CD4-positive, alpha-beta T cell (primary cell): ENCODE measurements around the gene PRLHR. TPM values are rescaled to one million over a fixed set of nuclear protein-coding genes. Genes with fewer than 3 reads are reported as not detected.

Experiments used
- ATAC-seq: fragments of 200-7000 bp; cut with Tn5 transposase; one replicate; pipeline ENCODE4 v1.10.0; 2022; ENCODE audit warnings: mild to moderate bottlenecking; ENCODE audit not compliant: poor library complexity
- CTCF ChIA-PET: fragments of 350-600 bp; sonication (Branson Sonifier 250); formaldehyde crosslinking; loops from one replicate; lab custom pipeline; 2021; ENCODE audit warnings: antibody characterized with exemption, inconsistent platforms; lab: Charles Lee
- POLR2A ChIA-PET: fragments of 350-600 bp; sonication (Branson Sonifier 250); formaldehyde crosslinking; loops from one replicate; lab custom pipeline; 2021; ENCODE audit warnings: antibody characterized with exemption, inconsistent platforms; lab: Charles Lee
- DNase-seq, 14 experiments: peaks; one replicate each; pipeline ENCODE4 v3.0.0-alpha.2; 2013 to 2020; ENCODE audit warnings: mixed read lengths in 2 of 14
- H3K27ac ChIP-seq, 2 donors: one replicate each; pipeline versions ENCODE4 v1.5.1 to v1.7.0; 2013; ENCODE audit warnings: low read length in 2 of 2, low read depth in 1 of 2, mild to moderate bottlenecking in 1 of 2
- H3K27me3 ChIP-seq, 2 experiments: 1 replicate in 1 of 2; 2 replicates in 1 of 2; pipeline versions ENCODE4 v1.6.1 to v1.7.0; 2013; ENCODE audit warnings: low read length in 2 of 2, control low read depth in 1 of 2, mild to moderate bottlenecking in 1 of 2, moderate library complexity in 1 of 2; ENCODE audit not compliant: insufficient read depth in 2 of 2, control insufficient read depth in 1 of 2
- H3K36me3 ChIP-seq: one replicate; pipeline ENCODE4 v1.6.1; 2013; ENCODE audit warnings: low read length, control low read depth; ENCODE audit not compliant: insufficient read depth
- H3K4me1 ChIP-seq: one replicate; pipeline ENCODE4 v1.6.1; 2013; ENCODE audit warnings: low read length, control low read depth; ENCODE audit not compliant: insufficient read depth
- H3K4me3 ChIP-seq: one replicate; pipeline ENCODE4 v1.5.1; 2013; ENCODE audit warnings: mild to moderate bottlenecking, low read length, moderate library complexity
- H3K9me3 ChIP-seq, 2 experiments: 1 replicate in 1 of 2; 2 replicates in 1 of 2; pipeline versions ENCODE4 v1.6.1 to v1.7.0; 2013; ENCODE audit warnings: low read length in 2 of 2, mild to moderate bottlenecking in 2 of 2, control low read depth in 1 of 2, moderate library complexity in 1 of 2; ENCODE audit not compliant: control insufficient read depth in 1 of 2, insufficient read depth in 1 of 2
- H3K27ac Mint-ChIP-seq: one replicate; pipeline ENCODE4 v1.8.0; 2020; ENCODE audit warnings: mixed read lengths
- H3K27me3 Mint-ChIP-seq: one replicate; pipeline ENCODE4 v1.8.0; 2021; ENCODE audit warnings: mixed read lengths
- H3K36me3 Mint-ChIP-seq: one replicate; pipeline ENCODE4 v1.8.0; 2021; ENCODE audit warnings: low read depth, mixed read lengths
- H3K4me1 Mint-ChIP-seq: one replicate; pipeline ENCODE4 v1.8.0; 2021; ENCODE audit warnings: low read depth, mixed read lengths
- H3K4me3 Mint-ChIP-seq: one replicate; pipeline ENCODE4 v1.8.0; 2020; ENCODE audit warnings: mild to moderate bottlenecking, mixed read lengths
- H3K9me3 Mint-ChIP-seq: one replicate; pipeline ENCODE4 v1.8.0; 2020; ENCODE audit warnings: mixed read lengths
- intact Hi-C, 2 experiments: fragments of 100-400 bp; cut with DNase I in 1 of 2; cut with micrococcal nuclease in 1 of 2; formaldehyde crosslinking; loops; one replicate each; pipeline versions ENCODE4 v1.15.1 to v1.9.0; 2023 to 2025; cut with DNase I, micrococcal nuclease
- total RNA-seq, 174 experiments: library from RNA in 2 of 174; stranded (reverse) in 2 of 174; gene quantifications; one replicate each; pipeline ENCODE4 v1.2.3 and lab custom pipeline; 2021 to 2026
- TF ChIP-seq, protein P1 (sequence below): fragments of 200-600 bp; IDR thresholded peaks from one replicate; pipeline ENCODE4 v1.8.0; 2022; ENCODE audit warnings: antibody characterized with exemption, mild to moderate bottlenecking

Gene PRLHR
- total RNA-seq, 2 experiments from 2014 or later, result not detected

DNA sequence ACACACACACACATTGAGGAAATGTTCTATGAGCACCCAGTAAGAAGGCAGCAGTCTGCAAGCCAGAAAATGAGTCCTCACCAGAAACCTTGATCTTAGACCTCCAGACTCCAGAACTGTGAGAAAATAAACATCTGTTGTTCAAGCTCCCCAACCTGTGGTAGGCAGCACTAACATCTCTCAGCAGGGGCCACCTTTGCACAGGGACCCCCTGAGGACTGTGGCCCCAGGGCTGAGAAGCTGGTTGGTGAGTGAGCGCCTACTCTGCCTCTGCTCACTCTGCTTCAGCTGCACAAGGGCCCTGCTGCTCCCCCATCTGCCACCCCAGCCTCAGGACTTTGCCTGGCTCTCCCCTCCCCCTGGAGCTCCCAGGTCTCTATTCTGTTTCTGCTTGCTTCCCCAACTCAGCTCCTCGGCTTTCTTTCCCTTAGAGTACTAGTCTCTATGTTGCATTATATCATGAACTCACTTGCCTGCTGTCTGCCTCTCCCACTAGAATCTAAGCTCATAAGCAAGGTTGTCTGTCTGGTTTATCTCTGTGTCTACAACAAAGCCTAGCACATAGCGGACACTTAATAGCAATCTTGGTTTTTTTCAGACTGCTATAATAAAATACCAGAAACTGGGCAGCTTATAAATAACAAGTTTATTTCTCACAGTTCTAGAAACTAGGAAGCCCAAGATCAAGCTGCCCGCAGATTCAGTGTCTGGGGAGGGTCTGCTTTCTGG, 40.4 kb upstream of the PRLHR start:
- H3K27me3 ChIP-seq, result no peaks in the 10 kb centered on the region
- intact Hi-C loops, result no loop called here
- H3K9me3 ChIP-seq, result peaks cover 5 to 15% of the 10 kb centered on the region in 2 experiments
- no peak overlapping the region for H3K27ac ChIP-seq
- no peak overlapping the region for H3K27ac Mint-ChIP-seq
- TF ChIP-seq, protein P1, sequence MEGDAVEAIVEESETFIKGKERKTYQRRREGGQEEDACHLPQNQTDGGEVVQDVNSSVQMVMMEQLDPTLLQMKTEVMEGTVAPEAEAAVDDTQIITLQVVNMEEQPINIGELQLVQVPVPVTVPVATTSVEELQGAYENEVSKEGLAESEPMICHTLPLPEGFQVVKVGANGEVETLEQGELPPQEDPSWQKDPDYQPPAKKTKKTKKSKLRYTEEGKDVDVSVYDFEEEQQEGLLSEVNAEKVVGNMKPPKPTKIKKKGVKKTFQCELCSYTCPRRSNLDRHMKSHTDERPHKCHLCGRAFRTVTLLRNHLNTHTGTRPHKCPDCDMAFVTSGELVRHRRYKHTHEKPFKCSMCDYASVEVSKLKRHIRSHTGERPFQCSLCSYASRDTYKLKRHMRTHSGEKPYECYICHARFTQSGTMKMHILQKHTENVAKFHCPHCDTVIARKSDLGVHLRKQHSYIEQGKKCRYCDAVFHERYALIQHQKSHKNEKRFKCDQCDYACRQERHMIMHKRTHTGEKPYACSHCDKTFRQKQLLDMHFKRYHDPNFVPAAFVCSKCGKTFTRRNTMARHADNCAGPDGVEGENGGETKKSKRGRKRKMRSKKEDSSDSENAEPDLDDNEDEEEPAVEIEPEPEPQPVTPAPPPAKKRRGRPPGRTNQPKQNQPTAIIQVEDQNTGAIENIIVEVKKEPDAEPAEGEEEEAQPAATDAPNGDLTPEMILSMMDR, result no peak
- no peaks in the 10 kb centered on the region for H3K36me3 Mint-ChIP-seq
- ChIA-PET CTCF (no interaction called here), POLR2A (no interaction called here)
- peaks cover 5% of the 10 kb centered on the region for H3K9me3 Mint-ChIP-seq
- no peak overlapping the region for H3K4me3 ChIP-seq
- H3K27me3 Mint-ChIP-seq, result no peaks in the 10 kb centered on the region
- no peak for ATAC-seq
- DNase-seq, result no peak
- no peak overlapping the region for H3K4me3 Mint-ChIP-seq
- H3K36me3 ChIP-seq, result no peaks in the 10 kb centered on the region
- no peaks in the 10 kb centered on the region for H3K4me1 ChIP-seq
- H3K4me1 Mint-ChIP-seq, result no peaks in the 10 kb centered on the region

DNA sequence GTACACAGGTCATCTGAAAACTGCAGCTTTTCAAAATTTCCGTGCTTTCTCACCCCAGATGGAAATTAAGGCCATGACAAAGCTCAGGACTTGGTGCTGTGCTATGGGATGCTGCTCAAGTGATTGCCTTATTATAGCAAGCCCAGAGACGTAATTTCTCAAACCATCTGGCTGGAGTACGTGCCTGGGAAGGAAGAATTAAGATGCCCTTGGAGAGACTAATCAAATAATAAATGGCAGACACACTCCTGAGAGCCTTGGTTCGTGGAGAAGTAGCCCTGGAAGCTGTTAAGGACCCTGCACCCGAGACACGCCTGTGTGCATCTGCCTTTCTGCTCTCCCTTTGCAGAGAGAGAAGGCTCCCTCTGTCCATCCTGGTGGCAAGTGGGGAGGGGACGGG, 38.3 kb upstream of the PRLHR start:
- Histone ChIP-seq H3K36me3 (no peaks in the 10 kb centered on the region), H3K4me3 (no peak overlapping the region), H3K27ac (no peak overlapping the region), H3K4me1 (no peaks in the 10 kb centered on the region), H3K27me3 (no peaks in the 10 kb centered on the region), H3K9me3 (peaks cover 0 to 5% of the 10 kb centered on the region in 2 experiments)
- no peaks in the 10 kb centered on the region for H3K27me3 Mint-ChIP-seq
- DNase-seq, result no peak
- ATAC-seq, result no peak
- ChIA-PET CTCF (no interaction called here), POLR2A (no interaction called here)
- H3K9me3 Mint-ChIP-seq, result peaks cover 2% of the 10 kb centered on the region
- no peak overlapping the region for H3K27ac Mint-ChIP-seq
- intact Hi-C loops, result no loop called here
- no peaks in the 10 kb centered on the region for H3K4me1 Mint-ChIP-seq
- TF ChIP-seq, protein P1, result no peak
- H3K36me3 Mint-ChIP-seq, result no peaks in the 10 kb centered on the region
- H3K4me3 Mint-ChIP-seq, result no peak overlapping the region

DNA sequence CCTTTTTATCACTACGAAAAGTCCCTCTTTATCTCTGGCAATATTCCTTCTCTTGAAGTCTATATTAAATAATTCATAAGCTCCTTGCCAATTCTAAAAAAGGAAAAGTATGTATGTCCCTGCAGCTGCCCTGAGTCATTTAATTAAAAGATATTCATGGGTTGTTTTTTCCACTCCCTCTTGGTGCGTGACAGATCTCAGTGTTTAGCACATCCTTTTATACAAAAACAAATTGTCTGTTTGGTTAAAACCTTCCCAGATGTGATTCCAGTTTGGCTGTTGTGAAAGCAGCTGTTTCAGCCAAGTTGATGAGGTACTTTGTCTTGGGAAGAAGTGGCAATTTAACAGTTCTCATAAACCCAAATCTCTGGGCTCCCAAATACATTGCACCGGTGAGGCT, 33.8 kb upstream of the PRLHR start:
- ATAC-seq (no peak), DNase-seq (no peak)
- H3K27me3 ChIP-seq, result no peaks in the 10 kb centered on the region
- Mint-ChIP-seq H3K4me1 (no peaks in the 10 kb centered on the region), H3K9me3 (no peaks in the 10 kb centered on the region), H3K27ac (no peak overlapping the region), H3K27me3 (no peaks in the 10 kb centered on the region), H3K36me3 (no peaks in the 10 kb centered on the region), H3K4me3 (no peak overlapping the region)
- ChIA-PET POLR2A (no interaction called here), CTCF (no interaction called here)
- H3K9me3 ChIP-seq, result no peaks in the 10 kb centered on the region
- TF ChIP-seq, protein P1, result no peak
- no peaks in the 10 kb centered on the region for H3K36me3 ChIP-seq
- H3K4me3 ChIP-seq, result no peak overlapping the region
- intact Hi-C loops, result no loop called here
- no peaks in the 10 kb centered on the region for H3K4me1 ChIP-seq
- no peak overlapping the region for H3K27ac ChIP-seq
